Measurements from ENCODE around the gene TMEM94.

TMEM94 gene

GRCh38 chr17:75498726-75499213 lies 42.3 kb downstream of the TMEM94 start:
- DNase-seq = no peak

- DNase-seq = no peak
Observed at GRCh38 chr17:75499313-75500022, 43.0 kb downstream of the TMEM94 start.

- no peak for DNase-seq
Observed at GRCh38 chr17:75500419-75501216, 44.2 kb downstream of the TMEM94 start.

- no peak for DNase-seq
Observed at GRCh38 chr17:75501378-75502071, 45.1 kb downstream of the TMEM94 start.

- DNase-seq = no peak
Observed at GRCh38 chr17:75502072-75502720, 45.8 kb downstream of the TMEM94 start.

- DNase-seq = no peak
Observed at GRCh38 chr17:75502721-75503329, 46.4 kb downstream of the TMEM94 start.

- no peak for DNase-seq
Observed at GRCh38 chr17:75503337-75503950, 47.0 kb downstream of the TMEM94 start.

- DNase-seq = no peak
Observed at GRCh38 chr17:75503976-75504346, 47.5 kb downstream of the TMEM94 start.

GRCh38 chr17:75504347-75505151 lies 48.1 kb downstream of the TMEM94 start:
- DNase-seq = peak; percentile 45

- DNase-seq = no peak
Observed at GRCh38 chr17:75505152-75505409, 48.6 kb downstream of the TMEM94 start.

GRCh38 chr17:75505640-75506039 lies 49.2 kb downstream of the TMEM94 start:
- DNase-seq = no peak

- no peak for DNase-seq
Observed at GRCh38 chr17:75506134-75506533, 49.7 kb downstream of the TMEM94 start.

GRCh38 chr17:75506888-75507287 lies 50.5 kb downstream of the TMEM94 start:
- DNase-seq = no peak

- no peak for DNase-seq
Observed at GRCh38 chr17:75507733-75508719, 51.6 kb downstream of the TMEM94 start.

- DNase-seq = no peak
Observed at GRCh38 chr17:75508931-75509361, 52.5 kb downstream of the TMEM94 start.

- no peak for DNase-seq
Observed at GRCh38 chr17:75509528-75510258, 53.3 kb downstream of the TMEM94 start.

GRCh38 chr17:75511270-75511609 lies 54.8 kb downstream of the TMEM94 start:
- DNase-seq = no peak

- DNase-seq = no peak
Observed at GRCh38 chr17:75511610-75512575, 55.5 kb downstream of the TMEM94 start.
